BLaER1 treated with 17β-estradiol and CSF1 and Interleukin-3, amounts not matched to agents 10 nM and 100 nM (cell line): ENCODE results near the gene SH3GL3.

ENCODE experiments used
- H3K27ac ChIP-seq, 11 experiments: shearing (Covaris generic); formaldehyde crosslinking; 2 replicates each; pipeline ENCODE4 v1.8.1; 2022
- H3K27me3 ChIP-seq, 11 experiments: shearing (Covaris generic); formaldehyde crosslinking; 2 replicates each; pipeline ENCODE4 v1.8.1; 2022
- H3K36me3 ChIP-seq, 11 experiments: shearing (Covaris generic); formaldehyde crosslinking; 2 replicates each; pipeline ENCODE4 v1.8.1; 2022
- H3K4me1 ChIP-seq, 10 experiments: shearing (Covaris generic); formaldehyde crosslinking; 2 replicates each; pipeline ENCODE4 v1.8.1; 2022
- H3K4me2 ChIP-seq, 11 experiments: shearing (Covaris generic); formaldehyde crosslinking; 2 replicates each; pipeline ENCODE4 v1.8.1; 2022
- H3K4me3 ChIP-seq, 10 experiments: shearing (Covaris generic); formaldehyde crosslinking; 2 replicates each; pipeline ENCODE4 v1.8.1; 2022
- H3K9ac ChIP-seq, 11 experiments: shearing (Covaris generic); formaldehyde crosslinking; 2 replicates each; pipeline ENCODE4 v1.8.1; 2022
- H3K9me3 ChIP-seq, 11 experiments: shearing (Covaris generic); formaldehyde crosslinking; replicated peaks in 1 of 11; 2 replicates each; pipeline ENCODE4 v1.8.1; 2022
- H4K20me1 ChIP-seq, 11 experiments: shearing (Covaris generic); formaldehyde crosslinking; 2 replicates each; pipeline ENCODE4 v1.8.1; 2022
- Cebpa-rat ChIP-seq, 11 experiments: shearing (Covaris generic); IDR thresholded peaks; 2 replicates each; pipeline ENCODE4 v1.8.1; 2022

The SH3GL3 gene

GRCh38 chr15:83545804-83546511 lies 98.8 kb downstream of the SH3GL3 start:
- Histone ChIP-seq H3K27me3 (no peaks in the 10 kb centered on the region), H3K9me3 (peaks cover 0 to 17% (median 0%) of the 10 kb centered on the region in 11 experiments; a peak in 4 of 22 replicates), H3K4me1 (peaks cover 0 to 5% (median 0%) of the 10 kb centered on the region in 10 experiments; a peak in 1 of 20 replicates), H3K4me2 (no peak overlapping the region), H3K9ac (no peak overlapping the region), H3K4me3 (no peak overlapping the region), H3K36me3 (no peaks in the 10 kb centered on the region), H4K20me1 (no peaks in the 10 kb centered on the region), H3K27ac (no peak overlapping the region)
- no peak for TF ChIP-seq Cebpa-rat (IDR thresholded peaks at IDR 0.05)

GRCh38 chr15:83546512-83546888 lies 99.4 kb downstream of the SH3GL3 start:
- H3K4me2 ChIP-seq: no peak overlapping the region
- no peak for TF ChIP-seq Cebpa-rat (IDR thresholded peaks at IDR 0.05)
- no peak overlapping the region for H3K4me3 ChIP-seq
- peaks cover 0 to 5% (median 0%) of the 10 kb centered on the region in 10 experiments; a peak in 1 of 20 replicates for H3K4me1 ChIP-seq
- no peaks in the 10 kb centered on the region for H3K27me3 ChIP-seq
- no peaks in the 10 kb centered on the region for H4K20me1 ChIP-seq
- no peak overlapping the region for H3K27ac ChIP-seq
- no peak overlapping the region for H3K9ac ChIP-seq
- H3K9me3 ChIP-seq: peaks cover 0 to 17% (median 0%) of the 10 kb centered on the region in 11 experiments; a peak in 4 of 22 replicates
- H3K36me3 ChIP-seq: no peaks in the 10 kb centered on the region

DNA sequence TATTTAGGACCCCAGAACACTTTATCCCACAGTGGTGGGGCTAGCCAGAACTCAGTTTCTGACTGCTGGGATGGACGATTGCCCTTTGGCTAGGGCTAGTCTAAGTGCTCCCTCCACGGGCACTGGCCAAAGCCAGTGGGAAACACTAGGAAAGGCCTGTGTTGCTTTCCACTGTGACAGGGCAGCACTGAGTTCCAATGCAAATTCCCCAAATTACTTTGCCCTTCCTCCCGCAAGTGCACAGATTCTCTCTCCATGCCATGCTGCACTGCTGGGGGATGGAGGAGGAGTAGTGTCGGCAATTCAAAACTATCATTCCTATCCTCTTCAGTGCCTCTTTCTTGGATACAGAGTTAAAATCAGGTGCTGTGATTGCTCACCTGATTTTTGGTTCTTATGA lies 100.0 kb downstream of the SH3GL3 start:
- H3K4me3 ChIP-seq: no peak overlapping the region
- no peak for TF ChIP-seq Cebpa-rat (IDR thresholded peaks at IDR 0.05)

DNA sequence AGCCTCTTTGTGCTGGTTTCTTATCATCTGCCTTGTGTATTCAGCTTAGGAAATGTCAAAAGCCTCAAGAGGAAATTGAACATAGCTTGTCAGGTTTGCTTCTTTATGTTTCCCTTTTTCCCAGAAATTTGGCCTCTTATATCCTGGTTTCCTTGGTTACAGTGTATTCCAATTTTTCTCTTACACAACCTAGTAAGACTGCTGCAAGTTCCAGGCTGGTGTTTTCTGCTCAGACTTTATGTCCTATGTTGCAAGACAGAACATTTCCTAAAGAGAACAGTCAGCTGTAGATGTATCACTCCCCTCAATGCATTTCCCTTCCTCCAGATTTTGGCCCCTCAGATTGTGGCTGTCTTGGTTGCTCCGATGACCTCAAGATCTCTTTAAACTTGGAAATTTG lies 102.5 kb downstream of the SH3GL3 start:
- Histone ChIP-seq H3K27ac (no peak overlapping the region), H3K9ac (no peak overlapping the region), H3K27me3 (no peaks in the 10 kb centered on the region), H3K4me3 (no peak overlapping the region), H3K9me3 (peaks cover 0 to 5% (median 0%) of the 10 kb centered on the region in 11 experiments; a peak in 2 of 22 replicates), H3K4me1 (peaks cover 0 to 5% (median 0%) of the 10 kb centered on the region in 10 experiments; a peak in 1 of 20 replicates), H4K20me1 (no peaks in the 10 kb centered on the region), H3K4me2 (no peak overlapping the region), H3K36me3 (no peaks in the 10 kb centered on the region)
- no peak for TF ChIP-seq Cebpa-rat (IDR thresholded peaks at IDR 0.05)

More for the DNA sequence above, 100.0 kb downstream of the SH3GL3 start:
- Histone ChIP-seq H3K9ac (no peak overlapping the region), H4K20me1 (no peaks in the 10 kb centered on the region), H3K4me1 (peaks cover 0 to 5% (median 0%) of the 10 kb centered on the region in 10 experiments; a peak in 1 of 20 replicates), H3K36me3 (no peaks in the 10 kb centered on the region), H3K9me3 (peaks cover 0 to 17% (median 0%) of the 10 kb centered on the region in 11 experiments; a peak in 4 of 22 replicates), H3K4me2 (no peak overlapping the region), H3K27me3 (no peaks in the 10 kb centered on the region), H3K27ac (no peak overlapping the region)

DNA sequence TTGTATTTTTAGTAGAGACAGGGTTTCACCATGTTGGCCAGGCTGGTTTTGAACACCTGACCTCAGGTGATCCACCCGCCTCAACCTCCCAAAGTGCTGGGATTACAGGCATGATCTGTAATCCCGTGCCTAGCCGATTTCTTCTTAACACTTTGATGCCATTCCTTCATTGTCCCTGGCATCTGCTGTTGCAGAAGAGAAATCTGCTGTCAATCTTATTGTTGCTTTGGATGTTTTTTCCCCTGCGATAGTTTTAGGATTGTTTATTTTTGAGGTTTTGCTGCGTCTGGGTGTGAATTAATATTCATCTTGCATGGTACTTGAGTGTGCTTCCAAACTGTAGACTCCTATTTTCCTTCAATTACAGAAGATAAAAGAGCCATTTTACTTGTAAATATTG lies 107.4 kb downstream of the SH3GL3 start:
- H3K9me3 ChIP-seq: no peaks in the 10 kb centered on the region
- no peak overlapping the region for H3K4me2 ChIP-seq
- no peak overlapping the region for H3K9ac ChIP-seq
- no peak overlapping the region for H3K27ac ChIP-seq
- H3K27me3 ChIP-seq: no peaks in the 10 kb centered on the region
- no peaks in the 10 kb centered on the region for H3K36me3 ChIP-seq
- TF ChIP-seq Cebpa-rat (IDR thresholded peaks at IDR 0.05): no peak
- H4K20me1 ChIP-seq: no peaks in the 10 kb centered on the region
- no peak overlapping the region for H3K4me3 ChIP-seq
- H3K4me1 ChIP-seq: peaks cover 0 to 4% (median 0%) of the 10 kb centered on the region in 10 experiments; a peak in 1 of 20 replicates

GRCh38 chr15:83555383-83555782 lies 108.2 kb downstream of the SH3GL3 start:
- H3K36me3 ChIP-seq: no peaks in the 10 kb centered on the region
- H3K27ac ChIP-seq: no peak overlapping the region
- H3K9me3 ChIP-seq: no peaks in the 10 kb centered on the region
- H4K20me1 ChIP-seq: no peaks in the 10 kb centered on the region
- no peaks in the 10 kb centered on the region for H3K27me3 ChIP-seq
- H3K4me2 ChIP-seq: no peak overlapping the region
- H3K9ac ChIP-seq: no peak overlapping the region
- H3K4me1 ChIP-seq: no peaks in the 10 kb centered on the region
- no peak overlapping the region for H3K4me3 ChIP-seq
- TF ChIP-seq Cebpa-rat (IDR thresholded peaks at IDR 0.05): no peak

DNA sequence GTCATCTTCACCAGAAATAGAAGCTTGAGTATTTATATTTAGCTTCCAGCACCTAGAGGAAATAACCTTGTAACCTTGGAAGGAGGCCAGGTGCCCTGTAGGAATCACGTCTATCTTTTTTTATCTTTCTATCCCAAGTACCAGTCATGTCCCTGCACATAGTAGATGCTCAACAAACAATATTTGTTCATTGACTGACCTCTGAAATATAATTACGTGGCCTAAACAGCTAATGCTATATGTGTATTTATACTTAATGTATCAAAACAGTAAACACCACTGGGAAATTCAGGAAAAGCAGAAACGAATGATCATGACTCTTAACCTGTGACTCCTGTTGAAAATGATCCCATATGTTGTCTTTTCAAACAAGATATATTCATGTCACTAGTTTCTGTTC lies 108.9 kb downstream of the SH3GL3 start:
- H3K4me3 ChIP-seq: no peak overlapping the region
- H3K4me2 ChIP-seq: no peak overlapping the region
- no peaks in the 10 kb centered on the region for H3K36me3 ChIP-seq
- H3K27me3 ChIP-seq: no peaks in the 10 kb centered on the region
- no peak overlapping the region for H3K9ac ChIP-seq
- no peaks in the 10 kb centered on the region for H3K4me1 ChIP-seq
- TF ChIP-seq Cebpa-rat (IDR thresholded peaks at IDR 0.05): no peak
- H3K9me3 ChIP-seq: no peaks in the 10 kb centered on the region
- no peak overlapping the region for H3K27ac ChIP-seq
- no peaks in the 10 kb centered on the region for H4K20me1 ChIP-seq

DNA sequence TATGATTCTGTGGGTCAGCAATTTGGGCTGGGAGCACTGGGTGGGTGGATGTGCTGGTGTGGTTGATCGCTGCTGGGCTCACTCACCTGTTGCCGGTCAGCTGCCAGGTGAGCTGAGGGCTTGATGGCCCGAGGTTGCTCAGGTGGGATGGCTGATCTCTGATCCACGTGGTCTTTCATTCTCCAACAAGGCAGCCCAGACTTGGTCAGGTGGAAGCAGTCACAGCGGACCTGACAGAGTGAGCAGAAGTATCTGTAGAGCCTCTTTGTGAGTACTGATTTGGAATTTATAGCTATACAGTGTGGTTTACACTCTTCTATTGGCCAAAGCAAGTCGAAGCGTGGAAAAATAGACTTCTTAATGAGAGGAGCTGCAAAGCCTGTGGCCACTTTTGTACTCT lies 109.6 kb downstream of the SH3GL3 start:
- no peaks in the 10 kb centered on the region for H3K4me1 ChIP-seq
- no peaks in the 10 kb centered on the region for H3K36me3 ChIP-seq
- no peaks in the 10 kb centered on the region for H3K27me3 ChIP-seq
- TF ChIP-seq Cebpa-rat (IDR thresholded peaks at IDR 0.05): no peak
- H3K9me3 ChIP-seq: no peaks in the 10 kb centered on the region
- no peaks in the 10 kb centered on the region for H4K20me1 ChIP-seq
- H3K4me3 ChIP-seq: no peak overlapping the region
- H3K4me2 ChIP-seq: no peak overlapping the region
- no peak overlapping the region for H3K9ac ChIP-seq
- H3K27ac ChIP-seq: no peak overlapping the region

GRCh38 chr15:83558146-83558545 lies 111.0 kb downstream of the SH3GL3 start:
- Histone ChIP-seq H3K27me3 (no peaks in the 10 kb centered on the region), H3K9me3 (no peaks in the 10 kb centered on the region), H3K4me1 (no peaks in the 10 kb centered on the region), H3K4me2 (no peak overlapping the region), H3K4me3 (no peak overlapping the region), H4K20me1 (no peaks in the 10 kb centered on the region), H3K27ac (no peak overlapping the region), H3K36me3 (no peaks in the 10 kb centered on the region), H3K9ac (no peak overlapping the region)
- TF ChIP-seq Cebpa-rat (IDR thresholded peaks at IDR 0.05): peak in 4 of 11 experiments; percentile 35 to 74 (median 54); a peak in 4 of 22 replicates
